Pulmonary artery endothelial cell (primary cell): ENCODE results near the gene OR2T34. TPM values are rescaled to one million over a fixed set of nuclear protein-coding genes. Genes with fewer than 3 reads are reported as not detected.
"Not testable (repeated sequence)": the region's sequence is repeated elsewhere in the genome, so short reads cannot be mapped to it uniquely, and the experiment has no call there.

Experiments used
- DNase-seq: peaks from one replicate; pipeline ENCODE4 v3.0.0-alpha.2; 2011; ENCODE audit warnings: low read depth, low spot score
- total RNA-seq: library from RNA; depleted of rRNA; stranded (reverse); fragments of >200 nt; gene quantifications from 2 replicates; pipeline ENCODE4 v1.2.3, GENCODE V29; 2014

The OR2T34 gene, protein sequence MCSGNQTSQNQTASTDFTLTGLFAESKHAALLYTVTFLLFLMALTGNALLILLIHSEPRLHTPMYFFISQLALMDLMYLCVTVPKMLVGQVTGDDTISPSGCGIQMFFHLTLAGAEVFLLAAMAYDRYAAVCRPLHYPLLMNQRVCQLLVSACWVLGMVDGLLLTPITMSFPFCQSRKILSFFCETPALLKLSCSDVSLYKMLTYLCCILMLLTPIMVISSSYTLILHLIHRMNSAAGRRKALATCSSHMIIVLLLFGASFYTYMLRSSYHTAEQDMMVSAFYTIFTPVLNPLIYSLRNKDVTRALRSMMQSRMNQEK
- not detected in 2 replicates for total RNA-seq

DNA sequence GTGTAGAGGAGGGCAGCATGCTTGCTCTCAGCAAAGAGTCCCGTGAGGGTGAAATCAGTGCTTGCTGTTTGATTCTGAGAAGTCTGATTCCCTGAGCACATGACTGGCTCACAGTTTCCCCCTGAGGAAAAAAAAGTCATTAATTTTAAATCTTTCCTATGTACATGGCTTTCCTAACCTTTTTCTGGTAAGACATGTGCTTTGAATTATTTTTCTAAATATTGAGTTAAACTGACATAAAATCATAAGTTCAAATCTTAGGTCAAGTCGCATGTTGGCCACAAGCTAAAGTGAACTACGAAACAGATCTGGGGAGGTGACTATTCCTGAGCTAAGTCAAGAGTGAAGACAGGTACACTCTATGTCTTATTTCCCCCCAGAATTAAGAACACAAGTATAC lies at the start of gene OR2T34:
Gene OR2T34 (minus strand): TSS at position 101 of the 400 bp plus-strand sequence. CDS start 0 bp downstream, at position 101.
- not testable (repeated sequence) for DNase-seq

GRCh38 chr1:248622570-248623001 lies 48.0 kb upstream of the OR2T34 start:
- no peak for DNase-seq

- DNase-seq = no peak
These were observed 47.2 kb upstream of the OR2T34 start for GRCh38 chr1:248621770-248622169.

- peak; percentile 4 for DNase-seq
These were observed 44.3 kb upstream of the OR2T34 start for GRCh38 chr1:248618878-248619277.

- DNase-seq = no peak
These were observed 43.6 kb upstream of the OR2T34 start for GRCh38 chr1:248618119-248618518.

DNA sequence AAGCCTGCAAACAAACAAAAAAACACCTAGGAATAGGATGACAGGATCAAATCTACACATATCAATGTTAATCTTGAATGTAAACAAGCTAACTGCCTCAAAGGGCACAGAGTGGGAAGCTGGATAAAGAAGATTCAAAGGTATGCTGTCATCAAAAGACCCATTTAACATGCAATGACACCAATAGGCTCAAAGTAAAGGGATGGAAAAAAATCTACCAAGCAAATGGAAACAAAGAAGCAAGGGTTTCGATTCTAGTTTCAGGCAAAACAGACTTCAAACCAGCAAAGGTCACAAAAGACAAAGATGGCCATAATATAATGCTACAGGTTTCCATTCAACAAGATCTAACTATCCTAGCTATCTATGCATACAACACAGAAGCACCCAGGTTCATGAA lies 39.2 kb upstream of the OR2T34 start:
- DNase-seq = no peak

GRCh38 chr1:248611883-248612414 lies 37.4 kb upstream of the OR2T34 start:
- DNase-seq = no peak

DNA sequence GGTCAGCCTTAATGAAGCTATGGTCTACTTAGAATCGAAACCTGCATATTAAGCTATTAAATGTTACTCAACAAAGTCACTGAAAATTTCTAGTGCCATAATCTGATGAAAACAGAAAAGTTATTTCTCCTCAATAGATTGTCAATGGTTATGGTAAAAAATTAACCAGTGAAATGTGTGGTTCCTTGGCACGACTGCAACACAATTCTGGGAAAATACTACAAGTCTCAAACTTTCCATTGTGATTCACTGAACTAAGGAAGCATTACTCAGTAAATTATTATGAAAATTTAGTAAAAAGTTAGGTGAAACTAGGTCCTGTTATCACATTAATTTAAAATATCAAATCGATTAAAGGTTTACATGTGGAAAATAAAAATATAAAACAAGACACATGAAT lies 35.7 kb upstream of the OR2T34 start:
- no peak for DNase-seq

DNA sequence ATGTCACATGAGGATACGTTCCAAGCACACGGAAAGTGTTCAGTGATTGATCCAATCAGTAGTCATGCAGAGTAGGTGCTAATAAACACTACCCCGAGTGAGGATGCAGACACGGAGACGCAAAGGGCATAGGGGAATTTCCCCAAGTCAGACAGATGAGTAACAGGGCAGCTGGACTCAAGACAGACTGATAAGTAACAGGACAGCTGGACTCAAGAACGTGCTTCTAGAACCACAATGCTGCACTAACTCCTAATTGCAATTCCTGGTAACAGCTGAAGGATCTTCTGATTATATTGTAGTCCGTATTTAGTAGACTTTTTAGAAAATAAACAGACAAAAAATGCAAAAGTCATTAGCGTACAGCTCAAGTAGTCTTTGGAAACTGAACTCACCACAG lies 24.8 kb upstream of the OR2T34 start:
- no peak for DNase-seq

- no peak for DNase-seq
These were observed 23.0 kb upstream of the OR2T34 start, which contains the start of gene OR2T10 for GRCh38 chr1:248597589-248597988. Gene OR2T10, minus strand, starts transcription at chr1:248597700. Its CDS starts 3,932 bp downstream, at chr1:248593768.

GRCh38 chr1:248596615-248597014 lies 22.1 kb upstream of the OR2T34 start:
- DNase-seq = no peak

GRCh38 chr1:248593226-248593625 lies 18.7 kb upstream of the OR2T34 start:
- DNase-seq = no peak

DNA sequence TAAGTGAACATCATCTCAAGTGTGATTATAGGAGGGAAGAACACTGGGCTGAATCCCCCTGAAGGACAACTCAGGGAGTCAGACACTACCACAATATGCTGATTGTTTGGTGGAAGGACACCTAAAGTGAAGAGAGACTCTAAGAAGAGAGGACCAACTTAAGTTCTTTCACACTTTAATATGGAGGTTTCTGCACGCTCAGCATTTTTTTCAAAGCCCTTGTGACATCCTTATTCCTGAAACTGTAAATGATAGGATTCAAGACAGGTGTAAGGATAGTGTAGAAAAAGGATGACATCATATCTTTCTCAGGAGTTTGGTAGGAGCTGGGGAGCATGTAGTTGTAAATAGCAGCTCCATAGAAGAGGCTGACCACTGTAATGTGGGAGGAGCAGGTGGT lies 18.1 kb upstream of the OR2T34 start:
- no peak for DNase-seq

DNA sequence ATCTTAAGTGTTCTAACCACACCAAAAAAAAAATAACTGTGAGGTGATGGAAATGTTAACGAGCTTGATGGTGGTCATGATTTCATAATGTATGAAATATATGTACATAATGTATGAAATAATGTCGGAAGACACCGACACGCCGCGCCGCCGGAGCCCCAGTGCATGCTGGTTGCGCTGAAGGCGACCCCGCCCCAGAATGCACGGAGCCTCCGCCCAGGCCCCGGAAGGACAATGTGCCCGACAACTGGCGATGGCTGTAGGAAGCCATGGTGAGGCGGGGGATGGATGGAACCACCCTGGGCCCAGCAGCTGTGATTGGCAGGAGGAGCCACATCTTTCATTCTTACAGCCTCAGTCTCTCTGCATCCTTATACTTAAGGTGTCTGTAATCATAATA lies 15.5 kb upstream of the OR2T34 start:
- DNase-seq = no peak

- DNase-seq = no peak
These were observed 14.8 kb upstream of the OR2T34 start for GRCh38 chr1:248589334-248589733.

GRCh38 chr1:248585266-248585665 lies 10.7 kb upstream of the OR2T34 start:
- DNase-seq = no peak

DNA sequence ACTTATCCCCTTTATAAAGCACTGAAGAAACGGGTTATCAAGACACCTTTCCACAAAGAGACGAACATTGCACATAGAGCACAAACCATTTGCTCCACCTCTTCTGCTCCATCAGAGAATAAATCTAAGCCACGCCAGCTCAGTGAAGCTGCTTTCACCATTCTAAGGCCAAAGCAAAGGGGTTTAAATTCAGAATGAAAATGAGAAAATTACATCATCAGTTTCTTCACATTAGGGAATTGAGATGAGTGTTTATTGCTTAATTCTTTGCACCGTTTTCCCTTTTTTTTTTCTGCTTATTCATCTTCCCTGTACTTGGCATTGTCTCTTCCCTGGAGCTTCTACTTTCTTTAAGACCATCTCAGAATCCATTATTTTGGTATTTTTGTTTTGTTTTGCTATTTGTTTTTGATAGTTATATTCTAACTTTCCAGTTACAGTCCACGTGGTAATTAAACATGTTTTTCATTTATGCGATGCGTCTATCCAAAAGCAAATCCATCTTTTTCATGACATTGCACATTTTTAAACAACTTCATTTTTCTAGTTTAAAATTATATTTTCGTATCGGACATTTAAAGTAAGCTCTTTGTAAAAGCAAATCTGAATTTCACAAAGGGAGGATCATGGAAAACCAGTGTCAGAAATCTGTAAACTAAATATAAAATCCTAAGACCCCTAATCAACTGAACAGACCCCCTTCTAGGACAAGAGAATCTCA lies 1.9 kb upstream of the OR2T34 start:
- no peak for DNase-seq

DNA sequence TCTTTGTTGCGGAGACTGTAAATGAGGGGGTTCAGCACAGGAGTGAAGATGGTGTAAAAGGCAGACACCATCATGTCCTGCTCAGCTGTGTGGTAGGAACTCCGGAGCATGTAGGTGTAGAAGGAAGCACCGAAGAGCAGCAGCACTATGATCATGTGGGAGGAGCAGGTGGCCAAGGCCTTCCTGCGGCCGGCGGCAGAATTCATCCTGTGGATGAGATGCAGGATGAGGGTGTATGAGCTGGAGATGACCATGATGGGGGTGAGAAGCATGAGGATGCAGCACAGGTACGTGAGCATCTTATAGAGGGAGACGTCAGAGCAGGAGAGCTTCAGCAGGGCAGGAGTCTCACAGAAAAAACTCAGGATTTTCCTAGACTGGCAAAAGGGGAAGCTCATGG lies 701 bp downstream of the OR2T34 start:
- not testable (repeated sequence) for DNase-seq

DNA sequence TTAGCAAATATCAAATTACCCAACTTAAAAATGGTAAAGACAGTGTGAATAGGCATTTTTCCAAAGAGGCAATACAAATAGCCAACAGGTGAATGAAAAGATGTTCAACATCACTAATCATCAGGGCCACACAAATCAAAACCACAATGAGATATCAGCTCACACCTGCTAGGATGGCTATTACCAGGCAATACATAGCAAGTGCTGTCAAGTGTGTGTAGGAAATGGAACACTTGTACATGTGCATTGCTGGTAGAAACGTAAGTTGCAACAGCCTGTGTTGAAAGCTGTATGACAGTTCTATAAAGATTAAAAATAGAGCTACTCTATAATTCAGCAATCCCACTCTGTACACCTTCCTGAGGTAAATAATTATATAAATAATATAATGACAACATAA lies 2.5 kb downstream of the OR2T34 start:
- not testable (repeated sequence) for DNase-seq

DNA sequence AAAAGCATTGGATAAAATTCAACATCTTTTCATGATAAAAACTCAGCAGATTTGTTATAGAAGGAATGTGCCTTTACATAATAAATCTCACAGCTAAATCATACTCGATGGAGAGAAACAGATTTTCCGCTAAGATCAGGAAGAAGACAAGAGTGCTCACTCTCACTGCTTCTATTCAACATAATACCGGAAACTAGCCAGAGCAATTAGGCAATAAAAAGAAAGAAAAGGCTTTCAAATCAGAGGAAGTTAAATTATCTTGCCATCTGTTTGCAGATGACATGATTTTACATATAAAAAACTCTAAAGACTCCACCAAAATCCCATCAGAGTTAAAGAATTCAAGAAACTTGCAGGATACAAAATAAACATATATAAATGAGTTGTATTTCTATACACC lies 3.7 kb downstream of the OR2T34 start:
- DNase-seq = not testable (repeated sequence)

- DNase-seq = not testable (repeated sequence)
These were observed 5.5 kb downstream of the OR2T34 start for GRCh38 chr1:248569049-248569448.
